Measurements from ENCODE around the gene TRIP13. TPM values are rescaled to one million over a fixed set of nuclear protein-coding genes. Genes with fewer than 3 reads are reported as not detected.

TRIP13 gene
- total and polyA plus RNA-seq, 2 experiments from 2014 or later: 42.5 to 44.8 TPM

GRCh38 chr5:956941-957747, 64.5 kb downstream of the TRIP13 start:
- no peaks in the 10 kb centered on the region; the same call in 1 of the 2 replicates for H3K4me1 ChIP-seq (ENCODE audit: insufficient read depth)
- TF ChIP-seq, protein P1, sequence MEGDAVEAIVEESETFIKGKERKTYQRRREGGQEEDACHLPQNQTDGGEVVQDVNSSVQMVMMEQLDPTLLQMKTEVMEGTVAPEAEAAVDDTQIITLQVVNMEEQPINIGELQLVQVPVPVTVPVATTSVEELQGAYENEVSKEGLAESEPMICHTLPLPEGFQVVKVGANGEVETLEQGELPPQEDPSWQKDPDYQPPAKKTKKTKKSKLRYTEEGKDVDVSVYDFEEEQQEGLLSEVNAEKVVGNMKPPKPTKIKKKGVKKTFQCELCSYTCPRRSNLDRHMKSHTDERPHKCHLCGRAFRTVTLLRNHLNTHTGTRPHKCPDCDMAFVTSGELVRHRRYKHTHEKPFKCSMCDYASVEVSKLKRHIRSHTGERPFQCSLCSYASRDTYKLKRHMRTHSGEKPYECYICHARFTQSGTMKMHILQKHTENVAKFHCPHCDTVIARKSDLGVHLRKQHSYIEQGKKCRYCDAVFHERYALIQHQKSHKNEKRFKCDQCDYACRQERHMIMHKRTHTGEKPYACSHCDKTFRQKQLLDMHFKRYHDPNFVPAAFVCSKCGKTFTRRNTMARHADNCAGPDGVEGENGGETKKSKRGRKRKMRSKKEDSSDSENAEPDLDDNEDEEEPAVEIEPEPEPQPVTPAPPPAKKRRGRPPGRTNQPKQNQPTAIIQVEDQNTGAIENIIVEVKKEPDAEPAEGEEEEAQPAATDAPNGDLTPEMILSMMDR (conservative IDR thresholded peaks at IDR 0.05; ENCODE audit: low read depth in 2 of 2): peak; percentile 25 to 51
- TF ChIP-seq STAT1 (IDR thresholded peaks at IDR 0.05; ENCODE audit: unreplicated experiment): no peak
- Mint-ChIP-seq H3K27ac (no peak overlapping the region; the same call in 1 of the 2 replicates), H3K27me3 (ENCODE audit: insufficient read depth, low read depth, poor library complexity) (peaks cover 6% of the 10 kb centered on the region), H3K4me3 (no peak overlapping the region), H3K36me3 (ENCODE audit: low read depth) (no peaks in the 10 kb centered on the region), H3K9me3 (no peaks in the 10 kb centered on the region), H3K4me1 (0 out of 3 replicates have a peak, but pooled peaks cover 3% of the 10 kb centered on the region)
- H3K36me3 ChIP-seq (ENCODE audit: insufficient read depth): no peaks in the 10 kb centered on the region
- H3K79me2 ChIP-seq (replicated peaks; ENCODE audit: insufficient read depth): no peaks in the 10 kb centered on the region
- H3K27ac ChIP-seq (ENCODE audit: low read depth): no peak overlapping the region
- peak; percentile 37 for ATAC-seq
- H3F3A ChIP-seq (replicated peaks; ENCODE audit: low read depth): no peaks in the 10 kb centered on the region
- H4K20me1 ChIP-seq (replicated peaks; ENCODE audit: insufficient read depth): no peaks in the 10 kb centered on the region
- no peak overlapping the region for H3K4me3 ChIP-seq
- no peak overlapping the region for H3K4me2 ChIP-seq
- peak overlapping the region; percentile 56; the same call in 1 of the 2 replicates for H2AFZ ChIP-seq
- H3K9me2 ChIP-seq (ENCODE audit: insufficient read depth): no peaks in the 10 kb centered on the region
- H3K27me3 ChIP-seq (ENCODE audit: insufficient read depth): no peaks in the 10 kb centered on the region
- DNase-seq (ENCODE audit: low spot score): peak; percentile 34

DNA sequence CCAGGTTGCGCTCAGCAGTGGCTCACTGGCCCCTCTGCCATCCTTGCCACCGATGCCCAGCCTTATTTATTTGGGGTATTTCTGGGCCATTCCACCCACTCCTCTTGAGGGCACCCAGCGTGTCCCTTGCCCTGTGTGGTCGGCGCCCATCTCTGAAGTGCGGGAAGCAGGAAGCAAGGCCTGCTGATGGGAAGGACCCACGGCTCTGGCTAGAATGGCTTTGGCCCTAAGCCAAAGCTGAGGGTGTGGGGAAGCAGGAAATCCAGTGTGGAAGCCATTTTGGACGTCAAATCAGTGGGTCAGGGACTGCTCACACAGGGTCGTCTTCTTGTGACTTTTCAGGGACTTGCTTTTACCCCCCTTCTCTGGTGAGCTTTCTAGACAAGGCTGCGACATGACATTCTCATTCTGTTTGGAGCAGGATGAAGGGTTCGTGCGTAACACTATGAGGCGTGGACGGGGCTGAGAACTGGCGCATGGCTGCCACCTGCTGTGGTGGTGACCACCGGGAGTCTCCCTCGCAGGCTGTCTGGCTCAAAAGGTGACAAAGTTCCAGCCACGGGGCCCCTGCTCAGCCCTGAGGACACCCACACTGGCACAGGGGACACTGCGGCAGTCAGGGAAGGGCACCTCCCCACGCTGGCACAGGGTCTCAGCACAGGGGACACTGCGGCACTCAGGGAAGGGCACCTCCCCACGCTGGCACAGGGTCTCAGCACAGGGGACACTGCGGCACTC, 65.2 kb downstream of the TRIP13 start:
- no peak overlapping the region for H2AFZ ChIP-seq
- H3K27me3 Mint-ChIP-seq (ENCODE audit: insufficient read depth, low read depth, poor library complexity): peaks cover 6% of the 10 kb centered on the region
- no peaks in the 10 kb centered on the region for H3K27me3 ChIP-seq (ENCODE audit: insufficient read depth)

More for the DNA sequence above, 65.2 kb downstream of the TRIP13 start:
- Mint-ChIP-seq H3K36me3 (ENCODE audit: low read depth) (no peaks in the 10 kb centered on the region), H3K27ac (no peak overlapping the region; the same call in 1 of the 2 replicates), H3K4me1 (0 out of 3 replicates have a peak, but pooled peaks cover 3% of the 10 kb centered on the region), H3K9me3 (no peaks in the 10 kb centered on the region), H3K4me3 (no peak overlapping the region)
- no peaks in the 10 kb centered on the region for H3K79me2 ChIP-seq (replicated peaks; ENCODE audit: insufficient read depth)
- no peaks in the 10 kb centered on the region; the same call in 1 of the 2 replicates for H3K4me1 ChIP-seq (ENCODE audit: insufficient read depth)
- no peaks in the 10 kb centered on the region for H3K9me2 ChIP-seq (ENCODE audit: insufficient read depth)
- DNase-seq (ENCODE audit: low spot score) (no peak), ATAC-seq (no peak)
- no peak overlapping the region for H3K4me2 ChIP-seq
- no peak overlapping the region for H3K4me3 ChIP-seq
- H3K27ac ChIP-seq (ENCODE audit: low read depth): no peak overlapping the region
- no peaks in the 10 kb centered on the region for H3F3A ChIP-seq (replicated peaks; ENCODE audit: low read depth)
- TF ChIP-seq ZNF114 (CRISPR knock-in tag; IDR thresholded peaks at IDR 0.05) (no peak), ZNF331 (CRISPR knock-in tag; IDR thresholded peaks at IDR 0.05; ENCODE audit: low read depth) (no peak), EZH2phosphoT487 (IDR thresholded peaks at IDR 0.05; ENCODE audit: unreplicated experiment) (no peak), JUNB (IDR thresholded peaks at IDR 0.05; ENCODE audit: unreplicated experiment) (no peak), CREB1 (CRISPR knock-in tag; IDR thresholded peaks at IDR 0.05; ENCODE audit: low read depth) (no peak), EZH2 (IDR thresholded peaks at IDR 0.05; ENCODE audit: low read depth, unreplicated experiment) (no peak), REST (IDR thresholded peaks at IDR 0.05; ENCODE audit: unreplicated experiment) (no peak), POLR2AphosphoS5 (IDR thresholded peaks at IDR 0.05; ENCODE audit: low read depth) (no peak), NANOG (IDR thresholded peaks at IDR 0.05; ENCODE audit: borderline replicate concordance) (no peak)
- H4K20me1 ChIP-seq (replicated peaks; ENCODE audit: insufficient read depth): no peaks in the 10 kb centered on the region
- no peaks in the 10 kb centered on the region for H3K36me3 ChIP-seq (ENCODE audit: insufficient read depth)
